ENCODE measurements around the gene NHP2. TPM values are rescaled to one million over a fixed set of nuclear protein-coding genes. Genes with fewer than 3 reads are reported as not detected.

NHP2 gene
- total RNA-seq, 1 donor from 2014 or later: 128 TPM

- peaks cover 4% of the 10 kb centered on the region for H3K36me3 Mint-ChIP-seq (ENCODE audit: unreplicated experiment)
- H3K4me3 Mint-ChIP-seq (ENCODE audit: unreplicated experiment): no peak overlapping the region
- H3K4me1 Mint-ChIP-seq (ENCODE audit: low read depth, unreplicated experiment): peaks cover 3% of the 10 kb centered on the region
- peaks cover 3% of the 10 kb centered on the region for H3K27me3 Mint-ChIP-seq (ENCODE audit: unreplicated experiment)
- DNase-seq: no peak
- no peak overlapping the region for H3K27ac Mint-ChIP-seq (ENCODE audit: unreplicated experiment)
- H3K9me3 Mint-ChIP-seq (ENCODE audit: unreplicated experiment): peaks cover 4% of the 10 kb centered on the region
- TF ChIP-seq CTCF (IDR thresholded peaks at IDR 0.05; ENCODE audit: partially characterized antibody, unreplicated experiment): no peak
Observed at GRCh38 chr5:178189433-178189832, 35.7 kb upstream of the NHP2 start.

GRCh38 chr5:178187014-178187413 is 33.3 kb upstream of the NHP2 start, which contains the start of gene GMCL2:
Gene GMCL2 (minus strand): TSS chr5:178187371. CDS start chr5:178187299, 72 bp downstream.
- H3K36me3 Mint-ChIP-seq (ENCODE audit: unreplicated experiment): no peaks in the 10 kb centered on the region
- no peak within 1 kb of the TSS for H3K27ac Mint-ChIP-seq (ENCODE audit: unreplicated experiment)
- H3K4me1 Mint-ChIP-seq (ENCODE audit: low read depth, unreplicated experiment): peaks cover 3% of the 10 kb centered on the region
- no peak for TF ChIP-seq CTCF (IDR thresholded peaks at IDR 0.05; ENCODE audit: partially characterized antibody, unreplicated experiment)
- H3K27me3 Mint-ChIP-seq (ENCODE audit: unreplicated experiment): peaks cover 5% of the 10 kb centered on the region
- no peak within 1 kb of the TSS for H3K4me3 Mint-ChIP-seq (ENCODE audit: unreplicated experiment)
- H3K9me3 Mint-ChIP-seq (ENCODE audit: unreplicated experiment): no peaks in the 10 kb centered on the region
- DNase-seq: no peak

- Mint-ChIP-seq H3K36me3 (ENCODE audit: unreplicated experiment) (no peaks in the 10 kb centered on the region), H3K4me1 (ENCODE audit: low read depth, unreplicated experiment) (peaks cover 3% of the 10 kb centered on the region), H3K4me3 (ENCODE audit: unreplicated experiment) (no peak overlapping the region), H3K27ac (ENCODE audit: unreplicated experiment) (no peak overlapping the region), H3K9me3 (ENCODE audit: unreplicated experiment) (no peaks in the 10 kb centered on the region), H3K27me3 (ENCODE audit: unreplicated experiment) (peaks cover 5% of the 10 kb centered on the region)
- no peak for DNase-seq
- no peak for TF ChIP-seq CTCF (IDR thresholded peaks at IDR 0.05; ENCODE audit: partially characterized antibody, unreplicated experiment)
Observed at GRCh38 chr5:178186427-178186826, 32.7 kb upstream of the NHP2 start.

- Mint-ChIP-seq H3K4me3 (ENCODE audit: unreplicated experiment) (no peak overlapping the region), H3K9me3 (ENCODE audit: unreplicated experiment) (no peaks in the 10 kb centered on the region)
Observed at GRCh38 chr5:178182158-178182876, 28.6 kb upstream of the NHP2 start.

More at GRCh38 chr5:178182158-178182876, 28.6 kb upstream of the NHP2 start:
- Mint-ChIP-seq H3K27me3 (ENCODE audit: unreplicated experiment) (peaks cover 6% of the 10 kb centered on the region), H3K4me1 (ENCODE audit: low read depth, unreplicated experiment) (peaks cover 3% of the 10 kb centered on the region), H3K36me3 (ENCODE audit: unreplicated experiment) (no peaks in the 10 kb centered on the region), H3K27ac (ENCODE audit: unreplicated experiment) (no peak overlapping the region)
- no peak for TF ChIP-seq CTCF (IDR thresholded peaks at IDR 0.05; ENCODE audit: partially characterized antibody, unreplicated experiment)
- no peak for DNase-seq

Data from glutamatergic neuron (in vitro differentiated cells).